ENCODE results near the gene LRRN3. TPM values are rescaled to one million over a fixed set of nuclear protein-coding genes. Genes with fewer than 3 reads are reported as not detected.

Gene LRRN3
- 0.56 TPM for polyA plus RNA-seq (2013, experiment 1 of 2)
- polyA plus RNA-seq (2013, experiment 2 of 2): 0.64 TPM

GRCh38 chr7:111090846-111091245, at the start of gene LRRN3:
Gene LRRN3 (plus strand): TSS chr7:111091127. CDS start chr7:111122773, 31,646 bp downstream.
- H3K4me3 ChIP-seq (ENCODE audit: low read length): no peak within 1 kb of the TSS
- peak within 1 kb of the TSS; percentile 45 for H3K18ac ChIP-seq (ENCODE audit: low read length)
- peaks cover 16% of the 10 kb centered on the region for H3K4me1 ChIP-seq (ENCODE audit: control insufficient read depth, low read depth, low read length)
- no peak within 1 kb of the TSS for H3K4me2 ChIP-seq (ENCODE audit: low read length)
- H2BK15ac ChIP-seq (replicated peaks; ENCODE audit: low read depth): no peak within 1 kb of the TSS
- no peak for DNase-seq
- H2AK5ac ChIP-seq (ENCODE audit: low read length): no peak within 1 kb of the TSS
- H2BK5ac ChIP-seq (ENCODE audit: low read length): no peak within 1 kb of the TSS
- H3K79me1 ChIP-seq (ENCODE audit: low read length): no peaks in the 10 kb centered on the region
- no peaks in the 10 kb centered on the region for H3K27me3 ChIP-seq (ENCODE audit: insufficient read depth, low read length, poor library complexity)
- H3K36me3 ChIP-seq (ENCODE audit: control insufficient read depth, insufficient read depth, low read length): no peaks in the 10 kb centered on the region
- H3K9ac ChIP-seq (ENCODE audit: low read length): peak within 1 kb of the TSS; percentile 20
- H3K23ac ChIP-seq (ENCODE audit: low read length): no peak within 1 kb of the TSS
- H4K5ac ChIP-seq (ENCODE audit: low read length): no peak within 1 kb of the TSS
- WGBS (ENCODE audit: extremely low coverage, insufficient coverage, low lambda C conversion rate): no CpG with 5 or more reads among the region's 6 CpGs
- no peak within 1 kb of the TSS for H3K27ac ChIP-seq (ENCODE audit: low read depth, low read length)
- no peak within 1 kb of the TSS for H3K56ac ChIP-seq (ENCODE audit: low read length)
- H3K4ac ChIP-seq (ENCODE audit: low read depth, low read length): no peak within 1 kb of the TSS
- H3K79me2 ChIP-seq (ENCODE audit: control insufficient read depth, insufficient read depth, low read length): no peaks in the 10 kb centered on the region
- no peak within 1 kb of the TSS for H2BK120ac ChIP-seq (ENCODE audit: low read depth, low read length)
- H4K8ac ChIP-seq (ENCODE audit: low read depth, low read length): peak within 1 kb of the TSS; percentile 56

GRCh38 chr7:111041577-111041976, 49.4 kb upstream of the LRRN3 start:
- H2BK15ac ChIP-seq (replicated peaks; ENCODE audit: low read depth): no peak overlapping the region
- H3K4ac ChIP-seq (ENCODE audit: low read depth, low read length): no peak overlapping the region
- H3K4me1 ChIP-seq (ENCODE audit: control insufficient read depth, low read depth, low read length): no peaks in the 10 kb centered on the region
- no peak overlapping the region for H3K4me2 ChIP-seq (ENCODE audit: low read length)
- no peak overlapping the region for H2BK5ac ChIP-seq (ENCODE audit: low read length)
- no peak overlapping the region for H3K56ac ChIP-seq (ENCODE audit: low read length)
- H3K79me2 ChIP-seq (ENCODE audit: control insufficient read depth, insufficient read depth, low read length): no peaks in the 10 kb centered on the region
- WGBS (ENCODE audit: extremely low coverage, insufficient coverage, low lambda C conversion rate): no CpG with 5 or more reads among the region's 2 CpGs
- H4K8ac ChIP-seq (ENCODE audit: low read depth, low read length): no peak overlapping the region
- H3K23ac ChIP-seq (ENCODE audit: low read length): no peak overlapping the region
- DNase-seq: peak; percentile 13
- no peaks in the 10 kb centered on the region for H3K27me3 ChIP-seq (ENCODE audit: insufficient read depth, low read length, poor library complexity)
- no peaks in the 10 kb centered on the region for H3K79me1 ChIP-seq (ENCODE audit: low read length)
- H3K27ac ChIP-seq (ENCODE audit: low read depth, low read length): no peak overlapping the region
- no peak overlapping the region for H2AK5ac ChIP-seq (ENCODE audit: low read length)
- H3K18ac ChIP-seq (ENCODE audit: low read length): no peak overlapping the region
- no peak overlapping the region for H3K9ac ChIP-seq (ENCODE audit: low read length)
- H4K5ac ChIP-seq (ENCODE audit: low read length): no peak overlapping the region
- H3K36me3 ChIP-seq (ENCODE audit: control insufficient read depth, insufficient read depth, low read length): no peaks in the 10 kb centered on the region
- no peak overlapping the region for H3K4me3 ChIP-seq (ENCODE audit: low read length)
- no peak overlapping the region for H2BK120ac ChIP-seq (ENCODE audit: low read depth, low read length)

DNA sequence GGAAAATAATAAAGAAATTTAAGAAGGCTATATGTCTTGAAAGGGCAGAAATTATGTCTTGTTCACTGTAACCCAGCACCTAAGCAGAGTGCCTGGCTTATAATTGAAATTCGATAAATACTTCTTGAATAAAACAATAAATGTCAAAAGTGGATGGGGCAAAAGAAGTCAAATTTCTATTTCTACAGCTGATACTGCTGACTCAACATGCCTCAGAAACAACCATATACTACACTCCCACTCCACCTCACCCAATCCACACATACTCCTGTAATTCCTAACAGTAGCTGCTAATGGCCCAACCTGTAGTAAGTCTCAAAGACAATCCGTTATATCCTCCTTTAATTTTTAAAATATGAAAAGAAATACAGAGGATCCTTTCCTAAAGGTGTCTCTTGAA, 48.1 kb upstream of the LRRN3 start:
- Histone ChIP-seq H2BK5ac (ENCODE audit: low read length) (no peak overlapping the region), H2BK15ac (replicated peaks; ENCODE audit: low read depth) (no peak overlapping the region), H3K79me1 (ENCODE audit: low read length) (no peaks in the 10 kb centered on the region), H2BK120ac (ENCODE audit: low read depth, low read length) (no peak overlapping the region), H3K23ac (ENCODE audit: low read length) (no peak overlapping the region), H3K4me1 (ENCODE audit: control insufficient read depth, low read depth, low read length) (no peaks in the 10 kb centered on the region), H3K36me3 (ENCODE audit: control insufficient read depth, insufficient read depth, low read length) (no peaks in the 10 kb centered on the region), H3K4me3 (ENCODE audit: low read length) (no peak overlapping the region), H3K56ac (ENCODE audit: low read length) (no peak overlapping the region), H4K5ac (ENCODE audit: low read length) (no peak overlapping the region), H3K4me2 (ENCODE audit: low read length) (no peak overlapping the region), H3K27ac (ENCODE audit: low read depth, low read length) (no peak overlapping the region), H3K4ac (ENCODE audit: low read depth, low read length) (no peak overlapping the region), H3K79me2 (ENCODE audit: control insufficient read depth, insufficient read depth, low read length) (no peaks in the 10 kb centered on the region), H3K27me3 (ENCODE audit: insufficient read depth, low read length, poor library complexity) (no peaks in the 10 kb centered on the region), H3K9ac (ENCODE audit: low read length) (no peak overlapping the region), H2AK5ac (ENCODE audit: low read length) (no peak overlapping the region), H3K18ac (ENCODE audit: low read length) (no peak overlapping the region), H4K8ac (ENCODE audit: low read depth, low read length) (no peak overlapping the region)
- WGBS (ENCODE audit: extremely low coverage, insufficient coverage, low lambda C conversion rate): no CpG with 5 or more reads among the region's 2 CpGs
- DNase-seq: no peak

DNA sequence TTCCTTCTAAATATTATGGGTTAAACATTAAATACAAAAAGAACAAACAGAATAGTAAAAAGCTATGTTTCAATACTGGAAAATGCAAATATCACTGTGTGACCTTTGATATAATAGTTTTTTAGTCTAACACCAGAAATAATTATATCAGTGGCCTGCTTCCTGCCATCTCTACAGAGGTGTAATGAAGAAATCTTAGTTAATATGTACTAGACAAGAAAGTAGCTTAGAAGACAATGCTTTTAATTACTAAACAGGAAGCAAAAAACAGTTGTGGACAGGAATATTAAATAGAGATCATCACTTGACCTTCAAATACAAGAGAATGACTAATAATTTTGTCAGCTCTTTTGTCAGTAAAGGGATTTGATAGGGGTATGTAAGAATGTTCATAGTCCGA, 47.4 kb upstream of the LRRN3 start:
- H4K8ac ChIP-seq (ENCODE audit: low read depth, low read length): no peak overlapping the region
- H2BK5ac ChIP-seq (ENCODE audit: low read length): no peak overlapping the region
- H3K27me3 ChIP-seq (ENCODE audit: insufficient read depth, low read length, poor library complexity): no peaks in the 10 kb centered on the region
- no CpG with 5 or more reads among the region's 1 CpG for WGBS (ENCODE audit: extremely low coverage, insufficient coverage, low lambda C conversion rate)
- H3K27ac ChIP-seq (ENCODE audit: low read depth, low read length): no peak overlapping the region
- H3K18ac ChIP-seq (ENCODE audit: low read length): no peak overlapping the region
- H2BK120ac ChIP-seq (ENCODE audit: low read depth, low read length): no peak overlapping the region
- no peaks in the 10 kb centered on the region for H3K4me1 ChIP-seq (ENCODE audit: control insufficient read depth, low read depth, low read length)
- no peak for DNase-seq
- H3K79me1 ChIP-seq (ENCODE audit: low read length): no peaks in the 10 kb centered on the region
- H3K79me2 ChIP-seq (ENCODE audit: control insufficient read depth, insufficient read depth, low read length): no peaks in the 10 kb centered on the region
- no peak overlapping the region for H2AK5ac ChIP-seq (ENCODE audit: low read length)
- no peak overlapping the region for H3K56ac ChIP-seq (ENCODE audit: low read length)
- no peak overlapping the region for H4K5ac ChIP-seq (ENCODE audit: low read length)
- H3K9ac ChIP-seq (ENCODE audit: low read length): no peak overlapping the region
- H3K23ac ChIP-seq (ENCODE audit: low read length): no peak overlapping the region
- H3K4me3 ChIP-seq (ENCODE audit: low read length): no peak overlapping the region
- no peaks in the 10 kb centered on the region for H3K36me3 ChIP-seq (ENCODE audit: control insufficient read depth, insufficient read depth, low read length)
- H2BK15ac ChIP-seq (replicated peaks; ENCODE audit: low read depth): no peak overlapping the region
- no peak overlapping the region for H3K4ac ChIP-seq (ENCODE audit: low read depth, low read length)
- H3K4me2 ChIP-seq (ENCODE audit: low read length): no peak overlapping the region

- Histone ChIP-seq H4K8ac (ENCODE audit: low read depth, low read length) (no peak overlapping the region), H4K5ac (ENCODE audit: low read length) (no peak overlapping the region), H3K27ac (ENCODE audit: low read depth, low read length) (no peak overlapping the region), H3K4me1 (ENCODE audit: control insufficient read depth, low read depth, low read length) (no peaks in the 10 kb centered on the region), H3K4me3 (ENCODE audit: low read length) (no peak overlapping the region), H2AK5ac (ENCODE audit: low read length) (no peak overlapping the region), H3K27me3 (ENCODE audit: insufficient read depth, low read length, poor library complexity) (no peaks in the 10 kb centered on the region), H2BK120ac (ENCODE audit: low read depth, low read length) (no peak overlapping the region), H3K4ac (ENCODE audit: low read depth, low read length) (no peak overlapping the region), H3K18ac (ENCODE audit: low read length) (no peak overlapping the region), H2BK15ac (replicated peaks; ENCODE audit: low read depth) (no peak overlapping the region), H3K36me3 (ENCODE audit: control insufficient read depth, insufficient read depth, low read length) (no peaks in the 10 kb centered on the region), H3K23ac (ENCODE audit: low read length) (no peak overlapping the region), H3K9ac (ENCODE audit: low read length) (no peak overlapping the region), H3K79me2 (ENCODE audit: control insufficient read depth, insufficient read depth, low read length) (no peaks in the 10 kb centered on the region), H2BK5ac (ENCODE audit: low read length) (no peak overlapping the region), H3K79me1 (ENCODE audit: low read length) (no peaks in the 10 kb centered on the region), H3K4me2 (ENCODE audit: low read length) (no peak overlapping the region), H3K56ac (ENCODE audit: low read length) (no peak overlapping the region)
- DNase-seq: peak; percentile 27
Observed at GRCh38 chr7:111045449-111045848, 45.5 kb upstream of the LRRN3 start.

DNA sequence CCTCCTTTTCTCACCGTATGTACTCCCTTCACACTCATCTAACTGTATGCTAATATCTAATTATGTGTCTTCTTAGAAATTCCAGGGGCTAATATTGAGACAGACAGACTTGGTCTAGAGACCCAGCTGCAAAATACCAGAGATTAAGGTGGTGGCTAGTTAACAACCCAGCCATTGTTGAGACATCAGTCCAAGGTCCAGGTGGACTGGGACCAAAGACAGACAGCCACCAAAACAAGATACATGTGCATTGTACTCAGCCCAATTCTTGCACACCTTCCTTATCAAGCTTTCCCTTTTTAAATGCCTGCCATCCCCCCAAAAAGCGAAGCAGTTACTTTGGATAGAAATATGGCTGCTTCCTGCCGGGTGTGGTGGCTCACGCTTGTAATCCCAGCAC, 43.3 kb upstream of the LRRN3 start:
- no peaks in the 10 kb centered on the region for H3K79me2 ChIP-seq (ENCODE audit: control insufficient read depth, insufficient read depth, low read length)
- no peak overlapping the region for H2AK5ac ChIP-seq (ENCODE audit: low read length)
- H3K27ac ChIP-seq (ENCODE audit: low read depth, low read length): no peak overlapping the region
- H3K56ac ChIP-seq (ENCODE audit: low read length): no peak overlapping the region
- no peak overlapping the region for H3K23ac ChIP-seq (ENCODE audit: low read length)
- no peak overlapping the region for H3K18ac ChIP-seq (ENCODE audit: low read length)
- H3K4me1 ChIP-seq (ENCODE audit: control insufficient read depth, low read depth, low read length): peaks cover 2% of the 10 kb centered on the region
- H3K9ac ChIP-seq (ENCODE audit: low read length): no peak overlapping the region
- H3K4me3 ChIP-seq (ENCODE audit: low read length): no peak overlapping the region
- H4K5ac ChIP-seq (ENCODE audit: low read length): no peak overlapping the region
- no peak overlapping the region for H3K4ac ChIP-seq (ENCODE audit: low read depth, low read length)
- H2BK120ac ChIP-seq (ENCODE audit: low read depth, low read length): no peak overlapping the region
- no peak overlapping the region for H4K8ac ChIP-seq (ENCODE audit: low read depth, low read length)
- H2BK15ac ChIP-seq (replicated peaks; ENCODE audit: low read depth): no peak overlapping the region
- H3K27me3 ChIP-seq (ENCODE audit: insufficient read depth, low read length, poor library complexity): no peaks in the 10 kb centered on the region
- H3K79me1 ChIP-seq (ENCODE audit: low read length): no peaks in the 10 kb centered on the region
- no CpG with 5 or more reads among the region's 4 CpGs for WGBS (ENCODE audit: extremely low coverage, insufficient coverage, low lambda C conversion rate)
- no peak overlapping the region for H2BK5ac ChIP-seq (ENCODE audit: low read length)
- DNase-seq: no peak
- H3K36me3 ChIP-seq (ENCODE audit: control insufficient read depth, insufficient read depth, low read length): no peaks in the 10 kb centered on the region
- H3K4me2 ChIP-seq (ENCODE audit: low read length): no peak overlapping the region

All from mesendoderm (in vitro differentiated cells).